Activated CD4-positive, alpha-beta memory T cell treated with anti-CD3 and anti-CD28 coated beads, Interleukin-2, amount 10 ng/mL, durations not matched to agents 7 days and 5 days (primary cell): ENCODE measurements around the gene LRRC4B. TPM values are rescaled to one million over a fixed set of nuclear protein-coding genes. Genes with fewer than 3 reads are reported as not detected.

Source experiments
- CTCF ChIA-PET: fragments of 350-600 bp; sonication (Branson Sonifier 250); formaldehyde crosslinking; loops from one replicate; lab custom pipeline; 2021; ENCODE audit warnings: antibody characterized with exemption, inconsistent platforms; lab: Charles Lee
- POLR2A ChIA-PET: fragments of 350-600 bp; sonication (Branson Sonifier 250); formaldehyde crosslinking; loops from one replicate; lab custom pipeline; 2021; ENCODE audit warnings: antibody characterized with exemption; lab: Charles Lee
- DNase-seq: peaks from one replicate; pipeline ENCODE4 v3.0.0-alpha.2; 2020
- H3K27ac Mint-ChIP-seq: one replicate; pipeline ENCODE4 v1.8.0; 2021; ENCODE audit warnings: mild to moderate bottlenecking, mixed read lengths
- H3K27me3 Mint-ChIP-seq: one replicate; pipeline ENCODE4 v1.8.0; 2021; ENCODE audit warnings: mixed read lengths
- H3K36me3 Mint-ChIP-seq: one replicate; pipeline ENCODE4 v1.8.0; 2021; ENCODE audit warnings: low read depth, mixed read lengths
- H3K4me1 Mint-ChIP-seq: one replicate; pipeline ENCODE4 v1.8.0; 2021; ENCODE audit warnings: mixed read lengths
- H3K4me3 Mint-ChIP-seq: one replicate; pipeline ENCODE4 v1.8.0; 2021; ENCODE audit warnings: mild to moderate bottlenecking, mixed read lengths
- H3K9me3 Mint-ChIP-seq: one replicate; pipeline ENCODE4 v1.8.0; 2021; ENCODE audit warnings: mixed read lengths
- total RNA-seq, 2 experiments: library from RNA; stranded (reverse); gene quantifications; one replicate each; pipeline ENCODE4 v1.2.3, GENCODE V29; 2021

Gene LRRC4B
- total RNA-seq, 2 experiments from 2014 or later: not detected

GRCh38 chr19:50565984-50566903 is 2.0 kb downstream of the LRRC4B start:
- Mint-ChIP-seq H3K27ac (no peak overlapping the region), H3K36me3 (no peaks in the 10 kb centered on the region), H3K4me1 (peaks cover 4% of the 10 kb centered on the region), H3K9me3 (no peaks in the 10 kb centered on the region), H3K4me3 (no peak overlapping the region), H3K27me3 (peaks cover 39% of the 10 kb centered on the region)
- ChIA-PET CTCF (no interaction called here), POLR2A (no interaction called here)
- DNase-seq: no peak

DNA sequence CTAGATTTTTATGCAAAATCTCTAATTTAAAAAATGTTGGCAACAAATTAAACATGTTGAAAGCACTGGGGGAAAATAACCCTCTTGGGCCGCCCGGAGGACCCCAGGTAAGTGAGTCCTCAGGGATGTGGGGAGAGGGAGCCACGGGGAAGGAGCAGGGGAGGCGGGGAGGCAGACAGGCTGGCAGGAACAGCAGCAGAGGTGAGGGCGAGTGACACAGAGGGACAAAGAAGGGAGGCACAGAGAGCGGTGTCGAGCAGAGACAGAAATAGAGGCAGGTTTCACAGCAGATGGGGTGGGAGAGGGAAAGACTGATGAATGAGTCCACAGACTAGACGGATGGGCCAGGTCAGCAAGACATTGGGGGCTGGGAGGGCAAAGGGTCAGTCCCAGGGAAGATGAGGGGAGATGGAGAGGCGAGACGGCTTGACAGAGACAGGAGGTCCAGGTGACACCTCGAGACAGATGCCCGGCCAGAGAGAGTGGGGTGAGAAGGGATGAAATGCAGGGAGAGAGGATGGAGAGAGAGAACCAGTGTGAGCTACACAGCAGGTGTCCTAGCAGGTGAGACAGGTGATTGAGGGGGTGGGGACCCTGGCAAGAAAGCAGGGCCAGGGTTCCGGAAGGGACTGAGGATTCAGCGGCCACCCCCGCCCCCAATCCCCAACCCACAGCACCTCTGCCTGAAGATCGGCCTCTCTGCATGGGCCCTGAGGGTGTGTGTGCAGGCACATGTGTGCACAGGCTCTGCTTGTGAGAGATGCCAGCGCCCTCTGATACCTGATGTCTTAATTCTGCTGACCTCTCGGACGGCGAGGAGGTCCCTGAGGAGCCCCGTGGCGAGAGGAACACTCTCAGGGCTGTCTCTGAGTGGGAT is 3.8 kb downstream of the LRRC4B start:
- DNase-seq: no peak
- H3K4me1 Mint-ChIP-seq: peaks cover 4% of the 10 kb centered on the region
- no peak overlapping the region for H3K4me3 Mint-ChIP-seq
- H3K27me3 Mint-ChIP-seq: peaks cover 35% of the 10 kb centered on the region
- no peaks in the 10 kb centered on the region for H3K36me3 Mint-ChIP-seq
- no peak overlapping the region for H3K27ac Mint-ChIP-seq
- POLR2A ChIA-PET: no interaction called here
- no peaks in the 10 kb centered on the region for H3K9me3 Mint-ChIP-seq
- CTCF ChIA-PET: interaction anchor here (1.0 kb wide), 1 partner anchor 8 kb away, joined by 4 read pairs; no protein-coding TSS in a partner anchor

DNA sequence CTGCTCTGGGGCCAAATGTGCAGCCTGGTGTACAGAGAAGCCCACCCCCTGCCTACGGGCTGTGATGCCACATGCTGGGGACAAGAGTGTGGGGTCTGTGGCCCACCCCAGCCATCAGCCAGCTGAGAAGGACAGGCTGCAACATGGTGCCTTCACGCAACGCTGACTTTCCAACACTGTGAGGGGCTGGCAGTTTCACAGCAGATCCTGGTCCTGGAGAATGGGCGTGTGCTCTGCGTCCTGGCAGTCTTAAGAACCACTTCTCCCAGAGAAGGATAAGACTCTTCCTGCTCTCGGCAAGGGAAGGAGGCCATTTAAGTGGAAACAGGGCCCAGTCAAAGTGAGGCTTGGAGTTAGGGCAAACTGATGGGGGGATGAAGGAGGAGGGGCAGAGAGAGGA is 4.6 kb downstream of the LRRC4B start:
- Mint-ChIP-seq H3K4me1 (peaks cover 4% of the 10 kb centered on the region), H3K36me3 (no peaks in the 10 kb centered on the region), H3K27me3 (peaks cover 33% of the 10 kb centered on the region), H3K4me3 (no peak overlapping the region), H3K27ac (no peak overlapping the region), H3K9me3 (no peaks in the 10 kb centered on the region)
- ChIA-PET POLR2A (no interaction called here), CTCF (no interaction called here)
- no peak for DNase-seq

- H3K4me3 Mint-ChIP-seq: no peak overlapping the region
- POLR2A ChIA-PET: no interaction called here
- H3K9me3 Mint-ChIP-seq: no peaks in the 10 kb centered on the region
- no peak overlapping the region for H3K27ac Mint-ChIP-seq
- CTCF ChIA-PET: no interaction called here
- H3K36me3 Mint-ChIP-seq: no peaks in the 10 kb centered on the region
- DNase-seq: no peak
- peaks cover 33% of the 10 kb centered on the region for H3K27me3 Mint-ChIP-seq
- H3K4me1 Mint-ChIP-seq: peaks cover 4% of the 10 kb centered on the region
Measured at GRCh38 chr19:50562996-50563395, 5.2 kb downstream of the LRRC4B start.

- no peak for DNase-seq
- Mint-ChIP-seq H3K4me3 (no peak overlapping the region), H3K36me3 (no peaks in the 10 kb centered on the region), H3K4me1 (peaks cover 4% of the 10 kb centered on the region), H3K9me3 (no peaks in the 10 kb centered on the region), H3K27ac (no peak overlapping the region), H3K27me3 (peaks cover 37% of the 10 kb centered on the region)
- POLR2A ChIA-PET: no interaction called here
- CTCF ChIA-PET: no interaction called here
Measured at GRCh38 chr19:50562329-50562728, 5.9 kb downstream of the LRRC4B start.

- Mint-ChIP-seq H3K9me3 (no peaks in the 10 kb centered on the region), H3K36me3 (no peaks in the 10 kb centered on the region), H3K27ac (no peak overlapping the region), H3K4me1 (peaks cover 10% of the 10 kb centered on the region), H3K27me3 (peaks cover 32% of the 10 kb centered on the region), H3K4me3 (no peak overlapping the region)
- no peak for DNase-seq
- CTCF ChIA-PET: interaction anchor here (0.6 to 1.8 kb wide), 2 partner anchors 22 to 99 kb away, joined by 4 read pairs; no protein-coding TSS in a partner anchor
- POLR2A ChIA-PET: no interaction called here
Measured at GRCh38 chr19:50559636-50560035, 8.6 kb downstream of the LRRC4B start.

DNA sequence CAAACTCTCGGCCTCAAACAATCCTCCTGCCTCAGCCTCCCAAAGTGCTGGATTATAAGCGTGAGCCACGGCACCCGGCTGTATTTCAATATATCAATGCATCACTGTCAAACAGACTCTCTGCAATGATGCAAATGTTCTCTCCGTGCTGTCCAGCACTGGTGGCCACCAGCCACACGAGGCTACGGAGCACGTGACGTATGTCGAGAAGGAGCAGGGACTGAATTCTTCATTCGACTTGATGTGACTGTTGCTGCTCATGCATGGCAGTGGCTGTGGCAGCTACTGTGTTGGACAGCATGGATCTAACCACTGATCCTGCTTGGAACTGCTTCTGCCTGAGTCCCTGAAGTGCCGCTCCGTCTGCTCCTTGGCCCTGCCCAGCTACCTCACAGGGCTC is 9.8 kb downstream of the LRRC4B start:
- POLR2A ChIA-PET: no interaction called here
- H3K4me3 Mint-ChIP-seq: no peak overlapping the region
- peaks cover 23% of the 10 kb centered on the region for H3K27me3 Mint-ChIP-seq
- H3K4me1 Mint-ChIP-seq: peaks cover 10% of the 10 kb centered on the region
- no peak overlapping the region for H3K27ac Mint-ChIP-seq
- H3K9me3 Mint-ChIP-seq: no peaks in the 10 kb centered on the region
- CTCF ChIA-PET: interaction anchor here (1.2 to 1.8 kb wide), 2 partner anchors 21 to 25 kb away, joined by 3 to 4 read pairs; no protein-coding TSS in a partner anchor
- DNase-seq: no peak
- H3K36me3 Mint-ChIP-seq: no peaks in the 10 kb centered on the region

GRCh38 chr19:50558039-50558438 is 10.2 kb downstream of the LRRC4B start:
- Mint-ChIP-seq H3K4me3 (no peak overlapping the region), H3K36me3 (no peaks in the 10 kb centered on the region), H3K4me1 (peaks cover 10% of the 10 kb centered on the region), H3K27me3 (peaks cover 26% of the 10 kb centered on the region), H3K9me3 (no peaks in the 10 kb centered on the region), H3K27ac (no peak overlapping the region)
- DNase-seq: no peak
- ChIA-PET CTCF (interaction anchor here (1.2 to 3.0 kb wide), 3 partner anchors 15 to 201 kb away, joined by 3 to 18 read pairs (median 4); no protein-coding TSS in a partner anchor), POLR2A (no interaction called here)

DNA sequence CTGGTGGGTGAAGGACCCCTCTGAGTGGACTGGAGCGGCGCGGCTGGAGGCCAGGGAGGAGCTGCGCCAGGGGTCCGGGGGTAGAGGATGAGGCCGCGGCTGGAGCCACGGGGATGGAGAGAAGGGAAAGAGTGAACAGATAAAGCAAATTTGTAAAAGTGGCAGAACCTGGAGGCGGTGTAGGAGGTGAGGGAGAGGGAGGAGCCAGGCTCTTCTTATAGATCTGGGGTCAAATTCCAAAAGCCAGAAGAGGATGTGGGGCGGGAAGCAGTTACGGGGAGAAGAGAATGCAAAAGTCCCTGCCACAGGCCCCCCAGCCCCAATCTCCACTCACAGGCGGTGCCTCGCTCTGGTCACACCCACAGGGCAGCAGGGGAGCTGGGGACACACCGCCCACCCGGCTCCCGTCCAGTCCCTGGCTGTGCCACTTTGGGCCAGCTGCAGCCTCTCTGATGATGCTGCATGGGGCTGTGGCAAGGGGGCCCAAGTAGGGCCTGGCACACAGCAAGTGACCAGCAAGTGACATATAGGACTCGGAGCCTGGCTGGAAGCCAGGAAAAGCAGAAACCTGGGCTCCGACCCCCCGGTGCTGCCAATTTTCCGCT is 11.1 kb downstream of the LRRC4B start:
- ChIA-PET CTCF (interaction anchor here (0.5 to 3.7 kb wide), 14 partner anchors 12 to 256 kb away, joined by 3 to 26 read pairs (median 4); no protein-coding TSS in a partner anchor), POLR2A (interaction anchor here (1.7 kb wide), 1 partner anchor 200 kb away, joined by 8 read pairs; no protein-coding TSS in a partner anchor)
- peaks cover 35% of the 10 kb centered on the region for H3K27me3 Mint-ChIP-seq
- H3K27ac Mint-ChIP-seq: no peak overlapping the region
- no peak for DNase-seq
- no peak overlapping the region for H3K4me3 Mint-ChIP-seq
- no peaks in the 10 kb centered on the region for H3K36me3 Mint-ChIP-seq
- peaks cover 10% of the 10 kb centered on the region for H3K4me1 Mint-ChIP-seq
- no peaks in the 10 kb centered on the region for H3K9me3 Mint-ChIP-seq

DNA sequence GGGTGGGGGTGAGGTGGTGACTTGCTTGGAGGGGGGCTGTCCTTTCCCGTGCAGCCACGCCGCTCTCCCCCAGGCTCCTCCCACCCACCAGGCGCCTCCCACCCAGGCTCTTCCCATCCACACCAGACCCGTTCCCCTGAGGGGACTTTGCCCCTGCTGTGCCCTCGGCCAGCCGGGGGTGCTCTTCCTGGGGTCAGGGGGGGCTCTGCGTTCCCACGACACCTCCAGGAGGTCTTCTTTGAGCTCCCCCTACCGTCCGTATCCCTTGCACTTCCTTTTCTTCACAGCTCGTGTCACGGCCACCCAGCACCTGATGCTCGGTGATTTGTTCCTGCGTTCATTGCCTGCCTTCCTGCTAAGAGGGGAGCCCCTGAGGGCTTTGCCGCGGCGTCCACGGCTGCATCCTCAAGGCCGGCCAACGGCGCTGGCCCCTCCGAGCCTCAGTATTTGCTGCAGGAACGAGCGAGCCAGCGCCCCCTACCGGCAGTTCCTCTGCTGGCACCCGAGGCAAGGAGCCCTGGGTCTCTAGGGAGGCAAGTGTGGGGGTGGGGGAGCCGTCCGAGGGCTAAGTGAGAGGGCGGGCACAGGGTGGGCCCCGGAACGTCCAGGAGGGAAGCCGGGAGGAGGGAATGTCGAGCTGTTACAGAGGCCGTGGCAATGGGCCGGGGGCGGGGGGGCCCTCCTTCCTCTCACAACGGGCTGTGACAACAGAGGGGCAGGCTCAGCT is 11.8 kb downstream of the LRRC4B start:
- peak; percentile 81 for DNase-seq
- Mint-ChIP-seq H3K4me1 (peaks cover 10% of the 10 kb centered on the region), H3K27ac (no peak overlapping the region), H3K9me3 (no peaks in the 10 kb centered on the region), H3K36me3 (no peaks in the 10 kb centered on the region), H3K4me3 (peak overlapping the region; percentile 80), H3K27me3 (peaks cover 38% of the 10 kb centered on the region)
- ChIA-PET CTCF (interaction anchor here (0.5 to 3.7 kb wide), 28 partner anchors 8 to 336 kb away, joined by 3 to 26 read pairs (median 3); no protein-coding TSS in a partner anchor), POLR2A (interaction anchor here (1.7 kb wide), 1 partner anchor 199 kb away, joined by 8 read pairs; no protein-coding TSS in a partner anchor)

- no peak overlapping the region for H3K27ac Mint-ChIP-seq
- H3K4me1 Mint-ChIP-seq: peaks cover 10% of the 10 kb centered on the region
- peak overlapping the region; percentile 80 for H3K4me3 Mint-ChIP-seq
- POLR2A ChIA-PET: interaction anchor here (1.7 kb wide), 1 partner anchor 198 kb away, joined by 8 read pairs; no protein-coding TSS in a partner anchor
- CTCF ChIA-PET: interaction anchor here (0.6 to 3.7 kb wide), 29 partner anchors 9 to 337 kb away, joined by 3 to 26 read pairs (median 3); no protein-coding TSS in a partner anchor
- no peaks in the 10 kb centered on the region for H3K36me3 Mint-ChIP-seq
- no peak for DNase-seq
- H3K9me3 Mint-ChIP-seq: no peaks in the 10 kb centered on the region
- peaks cover 38% of the 10 kb centered on the region for H3K27me3 Mint-ChIP-seq
Measured at GRCh38 chr19:50555450-50556281, 12.6 kb downstream of the LRRC4B start.
